ENCODE results near the gene IGFBP4. TPM values are rescaled to one million over a fixed set of nuclear protein-coding genes. Genes with fewer than 3 reads are reported as not detected.

Gene IGFBP4
- total and polyA plus RNA-seq, 10 of the 15 experiments (the other 5 are each of a cell fraction or from before 2014, with no cell fraction given): 2.4 to 22.3 (median 6.6) TPM

- TF ChIP-seq NR2C1 (IDR thresholded peaks at IDR 0.05) (no peak), SPI1 (IDR thresholded peaks at IDR 0.05; ENCODE audit: borderline replicate concordance, insufficient read depth, low read depth, low read length) (no peak), NBN (IDR thresholded peaks at IDR 0.05) (0 out of 2 replicates have a peak, but pooled peaks have one; percentile 63), EED (IDR thresholded peaks at IDR 0.05; ENCODE audit: low read depth) (no peak), E2F4 (IDR thresholded peaks at IDR 0.05; ENCODE audit: low read depth, low read length) (no peak), ESRRA (IDR thresholded peaks at IDR 0.05; ENCODE audit: low read length) (no peak), IRF5 (IDR thresholded peaks at IDR 0.05; ENCODE audit: borderline replicate concordance) (no peak), MXI1 (IDR thresholded peaks at IDR 0.05; ENCODE audit: low read depth, low read length) (no peak; the same call in 1 of the 2 replicates), CREM (IDR thresholded peaks at IDR 0.05; ENCODE audit: low read depth) (no peak), IRF4 (IDR thresholded peaks at IDR 0.05; ENCODE audit: low read depth, low read length) (0 out of 2 replicates have a peak, but pooled peaks have one; percentile 41), CREB1 (IDR thresholded peaks at IDR 0.05; ENCODE audit: low read depth) (no peak), CUX1 (IDR thresholded peaks at IDR 0.05; ENCODE audit: insufficient replicate concordance, low read depth, low read length) (no peak), ELK1 (IDR thresholded peaks at IDR 0.05; ENCODE audit: low read depth, low read length) (no peak), NR2C2 (IDR thresholded peaks at IDR 0.05; ENCODE audit: borderline replicate concordance, control insufficient read depth, insufficient read length, low read depth) (no peak), FOXK2 (IDR thresholded peaks at IDR 0.05) (no peak), MEF2A (IDR thresholded peaks at IDR 0.05; ENCODE audit: insufficient read depth, low read depth, low read length) (no peak), EP300 (IDR thresholded peaks at IDR 0.05; ENCODE audit: borderline replicate concordance in 1 of 2, control insufficient read depth in 1 of 2, low read depth in 2 of 2, low read length in 2 of 2) (peak in 1 of 2 experiments; percentile 65; a peak in 1 of 4 replicates), SMARCA5 (IDR thresholded peaks at IDR 0.05) (no peak), ZBTB4 (CRISPR knock-in tag; IDR thresholded peaks at IDR 0.05) (no peak)
Measured at GRCh38 chr17:40480501-40481003, 37.3 kb downstream of the IGFBP4 start (continued).
